ENCODE measurements around the gene AIPL1. TPM values are rescaled to one million over a fixed set of nuclear protein-coding genes. Genes with fewer than 3 reads are reported as not detected.

AIPL1 gene
- total and polyA plus RNA-seq, 12 donors, result not detected

DNA sequence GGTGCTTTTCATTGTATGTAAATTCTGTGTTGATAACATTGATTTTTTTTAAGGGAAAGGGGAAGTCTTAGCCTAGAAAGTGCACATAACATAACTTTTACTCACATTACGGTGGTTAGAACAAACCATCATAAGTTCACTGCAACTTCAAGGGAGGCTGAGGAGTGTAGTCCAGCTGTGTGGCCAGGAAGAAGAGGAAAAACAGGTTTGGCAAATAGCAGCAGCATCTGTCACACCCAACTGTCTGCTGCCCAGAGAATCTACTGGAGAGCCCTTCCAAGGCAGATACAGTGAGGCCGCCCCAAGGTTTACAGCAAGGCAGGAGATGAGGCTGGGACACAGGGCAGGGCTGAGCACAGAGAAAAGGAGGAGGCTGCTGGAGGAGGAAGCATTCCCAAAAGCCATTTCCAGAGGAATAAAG is 60.6 kb downstream of the AIPL1 start:
- Histone ChIP-seq H3K9me3 (replicated peaks in 1 of 3) (no peaks in the 10 kb centered on the region), H3K4me1 (replicated peaks in 1 of 2) (no peaks in the 10 kb centered on the region), H3K36me3 (replicated peaks in 1 of 2) (no peaks in the 10 kb centered on the region), H3K27me3 (no peaks in the 10 kb centered on the region), H3K27ac (no peak overlapping the region), H3K4me3 (no peak overlapping the region)
- intact Hi-C loops (cut with DNase I), result no loop called here
- no peak for DNase-seq
- TF ChIP-seq, protein P1, sequence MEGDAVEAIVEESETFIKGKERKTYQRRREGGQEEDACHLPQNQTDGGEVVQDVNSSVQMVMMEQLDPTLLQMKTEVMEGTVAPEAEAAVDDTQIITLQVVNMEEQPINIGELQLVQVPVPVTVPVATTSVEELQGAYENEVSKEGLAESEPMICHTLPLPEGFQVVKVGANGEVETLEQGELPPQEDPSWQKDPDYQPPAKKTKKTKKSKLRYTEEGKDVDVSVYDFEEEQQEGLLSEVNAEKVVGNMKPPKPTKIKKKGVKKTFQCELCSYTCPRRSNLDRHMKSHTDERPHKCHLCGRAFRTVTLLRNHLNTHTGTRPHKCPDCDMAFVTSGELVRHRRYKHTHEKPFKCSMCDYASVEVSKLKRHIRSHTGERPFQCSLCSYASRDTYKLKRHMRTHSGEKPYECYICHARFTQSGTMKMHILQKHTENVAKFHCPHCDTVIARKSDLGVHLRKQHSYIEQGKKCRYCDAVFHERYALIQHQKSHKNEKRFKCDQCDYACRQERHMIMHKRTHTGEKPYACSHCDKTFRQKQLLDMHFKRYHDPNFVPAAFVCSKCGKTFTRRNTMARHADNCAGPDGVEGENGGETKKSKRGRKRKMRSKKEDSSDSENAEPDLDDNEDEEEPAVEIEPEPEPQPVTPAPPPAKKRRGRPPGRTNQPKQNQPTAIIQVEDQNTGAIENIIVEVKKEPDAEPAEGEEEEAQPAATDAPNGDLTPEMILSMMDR (IDR thresholded peaks at IDR 0.05), result no peak
- no peak for TF ChIP-seq POLR2A (IDR thresholded peaks at IDR 0.05)
- 15 to 16% (median 16%) methylated on average over 2 of the region's 2 CpGs for WGBS, 4 donors

Other genes starting within 250 kb of the AIPL1 start
- gene PIMREG, start 9.3 kb upstream of the AIPL1 start, total RNA-seq, result 1 to 10 TPM; 1.0 to 8.4 (median 5.4) TPM
- 1 to 10 TPM in 1 of 3 donors, under 1 TPM in 2; 0.72 to 1.6 (median 0.98) TPM for gene PIMREG, start 9.3 kb upstream of the AIPL1 start, polyA plus RNA-seq
- gene PITPNM3, start 121.4 kb upstream of the AIPL1 start, total RNA-seq, result 1 to 10 TPM; 1.4 to 9.8 (median 6.9) TPM
- 1 to 10 TPM; 1.1 to 9.3 (median 2.8) TPM for gene PITPNM3, start 121.4 kb upstream of the AIPL1 start, polyA plus RNA-seq
- gene KIAA0753, start 205.6 kb upstream of the AIPL1 start, total RNA-seq, result 10 to 100 TPM in 8 of 9 donors, 1 to 10 TPM in 1; 5.1 to 21.8 (median 13.2) TPM
- gene KIAA0753, start 205.6 kb upstream of the AIPL1 start, polyA plus RNA-seq, result 10 to 100 TPM in 2 of 3 donors, 1 to 10 TPM in 1; 8.4 to 13.3 (median 12.8) TPM
- 100 to 1,000 TPM in 6 of 9 donors, 10 to 100 TPM in 3; 64.6 to 224 (median 142) TPM for gene TXNDC17, start 205.9 kb upstream of the AIPL1 start, total RNA-seq
- 100 to 1,000 TPM; 114 to 223 (median 122) TPM for gene TXNDC17, start 205.9 kb upstream of the AIPL1 start, polyA plus RNA-seq
- 10 to 100 TPM in 7 of 9 donors, 1 to 10 TPM in 2; 8.0 to 69.1 (median 24.9) TPM for gene MED31, start 216.5 kb upstream of the AIPL1 start, total RNA-seq
- gene MED31, start 216.5 kb upstream of the AIPL1 start, polyA plus RNA-seq, result 10 to 100 TPM; 17.5 to 57.3 (median 19.0) TPM
- 1 to 10 TPM in 7 of 9 donors, under 1 TPM in 2; 0.87 to 2.8 (median 2.1) TPM for gene C17orf100, start 216.6 kb upstream of the AIPL1 start, total RNA-seq
- 1 to 10 TPM; 1.7 to 3.6 (median 2.9) TPM for gene C17orf100, start 216.6 kb upstream of the AIPL1 start, polyA plus RNA-seq